Transverse colon (tissue), 4 donors: Measurements from ENCODE around the gene LSMEM2. TPM values are rescaled to one million over a fixed set of nuclear protein-coding genes. Genes with fewer than 3 reads are reported as not detected.
"Not testable (repeated sequence)": the region's sequence is repeated elsewhere in the genome, so short reads cannot be mapped to it uniquely, and the experiment has no call there.

Experiments
- DNase-seq: peaks from one replicate; pipeline ENCODE4 v3.0.0-alpha.2; 2019
- H3K27ac ChIP-seq, 4 donors: fragments of 200-600 bp; sonication (generic); 2 replicates each; pipeline ENCODE4 v1.5.1; 2016 to 2018; ENCODE audit warnings: inconsistent platforms in 4 of 4
- H3K27me3 ChIP-seq: fragments of 200-600 bp; sonication (generic); 2 replicates; pipeline ENCODE4 v1.5.1; 2017; ENCODE audit warnings: inconsistent platforms
- H3K36me3 ChIP-seq, 4 donors: fragments of 200-600 bp; sonication (generic); 2 replicates each; pipeline ENCODE4 v1.5.1; 2017 to 2019; ENCODE audit warnings: inconsistent platforms in 4 of 4
- H3K4me1 ChIP-seq, 4 donors: fragments of 200-600 bp; sonication (generic); 2 replicates each; pipeline ENCODE4 v1.5.1; 2017 to 2020; ENCODE audit warnings: inconsistent platforms in 4 of 4
- H3K4me3 ChIP-seq, 4 donors: fragments of 200-600 bp; sonication (generic); 1 replicate in 1 of 4; 2 replicates in 3 of 4; pipeline versions ENCODE4 v1.5.1 to v1.6.1; 2017 to 2019; ENCODE audit warnings: inconsistent platforms in 4 of 4
- H3K9me3 ChIP-seq, 2 donors: fragments of 200-600 bp; sonication (generic); 2 replicates each; pipeline ENCODE4 v1.5.1; 2017 to 2019; ENCODE audit warnings: inconsistent platforms in 2 of 2
- CTCF ChIP-seq, 5 experiments: fragments of 200-600 bp in 3 of 5; fragments of 450-650 bp in 2 of 5; sonication (generic) in 3 of 5; IDR thresholded peaks; 1 replicate in 2 of 5; 2 replicates in 3 of 5; pipeline ENCODE4 v1.5.1; 2016 to 2017; ENCODE audit warnings: antibody characterized with exemption in 5 of 5, inconsistent platforms in 3 of 5, mild to moderate bottlenecking in 2 of 5, moderate library complexity in 1 of 5
- EP300 ChIP-seq: sonication (generic); formaldehyde crosslinking; IDR thresholded peaks from one replicate; pipeline ENCODE4 v1.6.1; 2017; ENCODE audit warnings: antibody characterized with exemption, low read depth
- POLR2A ChIP-seq: fragments of 450-650 bp; IDR thresholded peaks from one replicate; pipeline ENCODE4 v1.6.1; 2016; ENCODE audit warnings: antibody characterized with exemption, mild to moderate bottlenecking, moderate library complexity
- POLR2AphosphoS5 ChIP-seq, 3 donors: sonication (generic); formaldehyde crosslinking; IDR thresholded peaks; one replicate each; pipeline ENCODE4 v1.6.1; 2016; ENCODE audit warnings: antibody characterized with exemption in 3 of 3
- WGBS, 2 donors: methylation state at CpG; one replicate each; pipeline ENCODE4 v1.1.5; 2018; ENCODE audit warnings: low coverage in 1 of 2; 5-methylcytosine and 5-hydroxymethylcytosine counted together
- in situ Hi-C, 4 donors: fragments of 200-750 bp; cut with MboI; loops; one replicate each; pipeline versions ENCODE4 v1.15.0 to v1.15.1; 2017; ENCODE audit warnings: low sequenced_read_pairs in 3 of 4, low pct_ligation_motif_present in 1 of 4, low pct_unique_long_range_greater_than_20kb in 1 of 4
- intact Hi-C: fragments of 100-400 bp; cut with DNase I; formaldehyde crosslinking; loops from one replicate; pipeline ENCODE4 v1.15.1; 2023; ENCODE audit warnings: low total_unique reads
- total RNA-seq, 4 donors: library from RNA; depleted of rRNA; stranded (reverse); fragments of >200 nt; gene quantifications; one replicate each; pipeline ENCODE4 v1.1.0, GENCODE V29; 2016

The LSMEM2 gene
- total RNA-seq, 4 donors from 2014 or later, result not detected

- intact Hi-C loops (loop anchor here (5.0 kb wide), 1 partner anchor 33 kb away; no protein-coding TSS in a partner anchor), in situ Hi-C loops (no loop called here)
- peaks cover 16 to 44% (median 26%) of the 10 kb centered on the region in 4 donors for H3K4me1 ChIP-seq
- peaks cover 0 to 12% (median 3%) of the 10 kb centered on the region in 4 donors for H3K36me3 ChIP-seq
- DNase-seq, result peak; percentile 95
- TF ChIP-seq POLR2AphosphoS5 (IDR thresholded peaks at IDR 0.05) (peak; percentile 46 to 87 (median 81)), CTCF (IDR thresholded peaks at IDR 0.05) (peak; percentile 89 to 100 (median 99)), POLR2A (peak; percentile 68), EP300 (no peak)
- no peaks in the 10 kb centered on the region for H3K9me3 ChIP-seq
- no peaks in the 10 kb centered on the region for H3K27me3 ChIP-seq
- H3K27ac ChIP-seq, result peak overlapping the region; percentile 94 to 97 (median 96)
- peak overlapping the region; percentile 45 to 65 (median 54) for H3K4me3 ChIP-seq
- 4% methylated on average over 44 of the region's 70 CpGs; no CpG with 5 or more reads in 1 of the 2 donors for WGBS, 2 donors
These were observed 18.6 kb upstream of the LSMEM2 start for GRCh38 chr3:50260027-50260941.

GRCh38 chr3:50260942-50261441 is 17.9 kb upstream of the LSMEM2 start:
- intact Hi-C loops, result loop anchor here (5.0 kb wide), 1 partner anchor 34 kb away; no protein-coding TSS in a partner anchor
- WGBS, 2 donors, result 71% methylated on average over 5 of the region's 5 CpGs; no CpG with 5 or more reads in 1 of the 2 donors
- Histone ChIP-seq H3K4me3 (peak overlapping the region in 2 of 4 donors; percentile 62 to 65), H3K27ac (peak overlapping the region; percentile 94 to 97 (median 96)), H3K4me1 (peaks cover 23 to 48% (median 31%) of the 10 kb centered on the region in 4 donors), H3K36me3 (peaks cover 0 to 12% (median 3%) of the 10 kb centered on the region in 4 donors), H3K27me3 (no peaks in the 10 kb centered on the region), H3K9me3 (no peaks in the 10 kb centered on the region)
- TF ChIP-seq EP300 (no peak), POLR2AphosphoS5 (IDR thresholded peaks at IDR 0.05) (no peak)
- DNase-seq, result no peak
- in situ Hi-C loops, result no loop called here

- 44% methylated on average over 2 of the region's 2 CpGs; no CpG with 5 or more reads in 1 of the 2 donors for WGBS, 2 donors
- in situ Hi-C loops (no loop called here), intact Hi-C loops (loop anchor here (5.0 kb wide), 1 partner anchor 34 kb away; no protein-coding TSS in a partner anchor)
- Histone ChIP-seq H3K36me3 (peaks cover 0 to 12% (median under 1%) of the 10 kb centered on the region in 4 donors), H3K4me3 (no peak overlapping the region), H3K9me3 (no peaks in the 10 kb centered on the region), H3K27ac (peak overlapping the region; percentile 94 to 97 (median 96)), H3K27me3 (no peaks in the 10 kb centered on the region), H3K4me1 (peaks cover 28 to 54% (median 37%) of the 10 kb centered on the region in 4 donors)
- TF ChIP-seq EP300, result no peak
- no peak for TF ChIP-seq CTCF (IDR thresholded peaks at IDR 0.05)
- TF ChIP-seq POLR2A, result no peak
- TF ChIP-seq POLR2AphosphoS5 (IDR thresholded peaks at IDR 0.05), result no peak
- DNase-seq, result no peak
These were observed 17.4 kb upstream of the LSMEM2 start for GRCh38 chr3:50261505-50261904.

GRCh38 chr3:50262200-50262599 is 16.7 kb upstream of the LSMEM2 start:
- H3K9me3 ChIP-seq, in situ Hi-C loops, H3K4me3 ChIP-seq, DNase-seq, H3K27me3 ChIP-seq, H3K36me3 ChIP-seq: not testable (repeated sequence)
- WGBS, 2 donors, result 95 to 100% methylated on average over 2 to 4 of the region's 4 CpGs
- intact Hi-C loops, result loop anchor here (5.0 kb wide), 1 partner anchor 35 kb away; no protein-coding TSS in a partner anchor
- H3K4me1 ChIP-seq, result peaks cover 35 to 60% (median 43%) of the 10 kb centered on the region in 4 donors
- H3K27ac ChIP-seq, result peak overlapping the region; percentile 94 to 97 (median 96)
